GM12878 (cell line): ENCODE results near the gene MBD3. TPM values are rescaled to one million over a fixed set of nuclear protein-coding genes. Genes with fewer than 3 reads are reported as not detected.
"Not testable (repeated sequence)": the region's sequence is repeated elsewhere in the genome, so short reads cannot be mapped to it uniquely, and the experiment has no call there.

Source experiments
- ATAC-seq: fragments of 200-7000 bp; cut with Tn5 transposase; 3 replicates; pipeline ENCODE4 v1.9.1; 2020; ENCODE audit warnings: mild to moderate bottlenecking, moderate library complexity
- BruUV-seq: library from RNA; stranded (reverse); fragments of 400-500 nt; replicated peaks from 2 replicates; lab custom pipeline; 2021; lab: Mats Ljungman, UMichigan
- CTCF ChIA-PET: fragments of 300-600 bp; sonication (Branson Sonifier 250); formaldehyde crosslinking; extraction: SDS; loops from one replicate; lab custom pipeline; 2021; ENCODE audit warnings: inconsistent platforms; lab: Yijun Ruan, JAX
- POLR2A ChIA-PET: fragments of 350-600 bp; formaldehyde crosslinking; extraction: SDS; loops from one replicate; lab custom pipeline; 2021; ENCODE audit warnings: inconsistent platforms; lab: Charles Lee
- RAD21 ChIA-PET: fragments of 300-600 bp; sonication (Branson Sonifier 250); formaldehyde crosslinking; loops from one replicate; lab custom pipeline; 2023; ENCODE audit warnings: antibody characterized with exemption; ENCODE audit not compliant: unreplicated experiment; lab: Charles Lee
- SMC1A ChIA-PET: fragments of 300-600 bp; sonication (Branson Sonifier 250); formaldehyde crosslinking; loops from one replicate; lab custom pipeline; 2023; ENCODE audit not compliant: unreplicated experiment, uncharacterized antibody; lab: Charles Lee
- DNase-seq: peaks from one replicate; pipeline ENCODE4 v3.0.0-alpha.2; 2011; ENCODE audit warnings: low read depth, low spot score
- FAIRE-seq: peaks from 3 replicates; lab custom pipeline; 2011; peaks lifted over from hg19 to GRCh38; lab: Jason Lieb, UNC
- H2AFZ ChIP-seq: 2 replicates; pipeline ENCODE4 v1.6.0; 2011; ENCODE audit warnings: low read depth, low read length, control low read depth; ENCODE audit not compliant: control insufficient read depth
- H3K27ac ChIP-seq: 2 replicates; pipeline ENCODE4 v1.5.1; 2011; ENCODE audit warnings: control low read depth; ENCODE audit not compliant: control insufficient read depth, insufficient read depth
- H3K27me3 ChIP-seq, 2 experiments: replicated peaks in 1 of 2; 2 replicates each; pipeline versions ENCODE4 v1.6.0 to v1.6.1; 2011; ENCODE audit warnings: low read length in 1 of 2; ENCODE audit not compliant: control insufficient read depth in 2 of 2, insufficient read depth in 2 of 2
- H3K36me3 ChIP-seq, 2 experiments: 2 replicates each; pipeline ENCODE4 v1.5.1; 2011; ENCODE audit warnings: low read length in 1 of 2; ENCODE audit not compliant: control insufficient read depth in 2 of 2, insufficient read depth in 2 of 2
- H3K4me1 ChIP-seq: 2 replicates; pipeline ENCODE4 v1.6.1; 2011; ENCODE audit warnings: mild to moderate bottlenecking, low read length, moderate library complexity, mixed read lengths; ENCODE audit not compliant: control insufficient read depth, insufficient read depth
- H3K4me2 ChIP-seq: 2 replicates; pipeline ENCODE4 v1.6.0; 2011; ENCODE audit warnings: control low read depth; ENCODE audit not compliant: control insufficient read depth, insufficient read depth
- H3K4me3 ChIP-seq: fragments of 200-600 bp; sonication (generic); 2 replicates; pipeline ENCODE4 v1.5.1; 2016
- H3K79me2 ChIP-seq: 2 replicates; pipeline ENCODE4 v1.6.0; 2011; ENCODE audit warnings: low read length; ENCODE audit not compliant: control insufficient read depth, insufficient read depth
- H3K9ac ChIP-seq: 2 replicates; pipeline ENCODE4 v1.8.0; 2011; ENCODE audit warnings: low read length, control low read depth, mixed read lengths; ENCODE audit not compliant: control insufficient read depth, insufficient read depth
- H3K9me3 ChIP-seq: replicated peaks from 3 replicates; pipeline ENCODE4 v1.5.1; 2011; ENCODE audit warnings: mild to moderate bottlenecking, low read length; ENCODE audit not compliant: control insufficient read depth, insufficient read depth
- H4K20me1 ChIP-seq: 2 replicates; pipeline ENCODE4 v1.6.0; 2011; ENCODE audit not compliant: control insufficient read depth, insufficient read depth
- PBX3 ChIP-seq: IDR thresholded peaks from 2 replicates; pipeline ENCODE4 v1.6.1; 2011; ENCODE audit warnings: mild to moderate bottlenecking, low read depth, low read length, moderate library complexity; ENCODE audit not compliant: insufficient replicate concordance
- RB1 ChIP-seq: fragments of 450-650 bp; formaldehyde crosslinking; IDR thresholded peaks from 2 replicates; pipeline ENCODE4 v1.6.1; 2017; ENCODE audit warnings: mild to moderate bottlenecking, borderline replicate concordance
- RCOR1 ChIP-seq: conservative IDR thresholded peaks from 2 replicates; pipeline ENCODE4 v1.6.1; 2012; ENCODE audit warnings: low read depth, low read length, improper control_type of control experiment
- REST ChIP-seq: IDR thresholded peaks from 2 replicates; pipeline ENCODE4 v1.6.1; 2012; ENCODE audit warnings: mild to moderate bottlenecking, low read depth, low read length
- SREBF1 ChIP-seq: IDR thresholded peaks from 2 replicates; pipeline ENCODE4 v1.6.1; 2012; ENCODE audit warnings: mild to moderate bottlenecking, low read length
- SUZ12 ChIP-seq: fragments of 200-600 bp; sonication (generic); IDR thresholded peaks from one replicate; pipeline ENCODE4 v1.6.1; 2018; ENCODE audit warnings: antibody characterized with exemption, mild to moderate bottlenecking; ENCODE audit not compliant: unreplicated experiment
- ZBED1 ChIP-seq: IDR thresholded peaks from 2 replicates; pipeline ENCODE4 v1.6.1; 2016; ENCODE audit warnings: borderline replicate concordance
- WGBS: methylation state at CpG from one replicate; pipeline ENCODE4 v1.1.6; 2016; ENCODE audit warnings: low lambda C conversion rate; ENCODE audit not compliant: insufficient replicate concordance, insufficient coverage; ENCODE audit errors: missing lambda C conversion rate; 5-methylcytosine and 5-hydroxymethylcytosine counted together
- in situ Hi-C: fragments of 300-500 bp; cut with MboI; formaldehyde crosslinking; loops from 9 replicates; pipeline ENCODE4 v1.14.3; 2018; ENCODE audit warnings: mixed read lengths
- intact Hi-C: fragments of 100-400 bp; cut with micrococcal nuclease; formaldehyde crosslinking; loops from one replicate; pipeline ENCODE4 v1.14.2; 2022; ENCODE audit not compliant: unreplicated experiment
- polyA plus RNA-seq, 11 experiments: library from polyadenylated mRNA; depleted of rRNA in 4 of 11; unstranded in 6 of 11; stranded (reverse) in 5 of 11; fragments of >200 nt; fragmentation: Nextera tagmentation in 4 of 11; fragmentation: Illumina TruSeq in 1 of 11; extraction: Ambion mirVana in 4 of 11; extraction: Trizol in 1 of 11; gene quantifications; 1 replicate in 1 of 11; 2 replicates in 10 of 11; pipeline versions ENCODE4 v1.2.1 to v1.2.3, GENCODE V29; 2011 to 2016; ENCODE audit warnings: inconsistent platforms in 2 of 11, missing spikeins in 2 of 11, low read depth in 1 of 11
- total RNA-seq, 4 experiments: library from RNA; depleted of rRNA in 3 of 4; stranded (reverse); fragments of >200 nt in 3 of 4; fragmentation: Illumina TruSeq in 1 of 4; extraction: Trizol in 1 of 4; gene quantifications; 2 replicates each; pipeline versions ENCODE4 v1.2.1 to v1.2.3, GENCODE V29; 2013 to 2021

The MBD3 gene
- total and polyA plus RNA-seq, 10 of the 15 experiments (the other 5 are each of a cell fraction or from before 2014, with no cell fraction given), result 0.13 to 107 (median 21.9) TPM

GRCh38 chr19:1538978-1539377 is 53.7 kb downstream of the MBD3 start (continued):
- no peak for TF ChIP-seq REST
- no peak for TF ChIP-seq SUZ12
- TF ChIP-seq RB1, result no peak
- no peak for TF ChIP-seq ZBED1
- TF ChIP-seq SREBF1, result no peak
- no peak for TF ChIP-seq PBX3
- TF ChIP-seq RCOR1, result no peak

GRCh38 chr19:1535699-1536098 is 57.0 kb downstream of the MBD3 start:
- H4K20me1 ChIP-seq, H3K4me3 ChIP-seq, RAD21 ChIA-PET, BruUV-seq, H3K9me3 ChIP-seq, POLR2A ChIA-PET, in situ Hi-C loops, ATAC-seq, H3K79me2 ChIP-seq, H3K9ac ChIP-seq, H3K4me1 ChIP-seq, intact Hi-C loops, DNase-seq, H3K36me3 ChIP-seq, SMC1A ChIA-PET, H2AFZ ChIP-seq, CTCF ChIA-PET, H3K4me2 ChIP-seq, FAIRE-seq, H3K27ac ChIP-seq, H3K27me3 ChIP-seq: not testable (repeated sequence)
- WGBS, result 64% methylated on average over 7 of the region's 7 CpGs
